ENCODE data around the gene TATDN3.

GRCh38 chr1:212752934-212753497, 38.7 kb upstream of the TATDN3 start:
- TF ChIP-seq CEBPB (IDR thresholded peaks at IDR 0.05; ENCODE audit: low read depth, low read length): no peak
- no peak for TF ChIP-seq CTCF (conservative IDR thresholded peaks at IDR 0.05; ENCODE audit: low read depth, low read length)
- TF ChIP-seq FOS (IDR thresholded peaks at IDR 0.05; ENCODE audit: low read depth, low read length): no peak
- TF ChIP-seq SMC3 (IDR thresholded peaks at IDR 0.05; ENCODE audit: low read depth, low read length): no peak
- no peak for TF ChIP-seq CHD1 (IDR thresholded peaks at IDR 0.05; ENCODE audit: low read depth, low read length)
- TF ChIP-seq POLR2A (IDR thresholded peaks at IDR 0.05; ENCODE audit: low read depth, low read length): no peak
- TF ChIP-seq RAD21 (IDR thresholded peaks at IDR 0.05; ENCODE audit: low read length): no peak
- TF ChIP-seq RFX5 (IDR thresholded peaks at IDR 0.05; ENCODE audit: low read depth, low read length): no peak
- no peak for TF ChIP-seq MAFK (IDR thresholded peaks at IDR 0.05; ENCODE audit: low read depth, low read length)

Measured in IMR-90 (cell line).